ENCODE measurements around the gene HPN.

HPN gene

DNA sequence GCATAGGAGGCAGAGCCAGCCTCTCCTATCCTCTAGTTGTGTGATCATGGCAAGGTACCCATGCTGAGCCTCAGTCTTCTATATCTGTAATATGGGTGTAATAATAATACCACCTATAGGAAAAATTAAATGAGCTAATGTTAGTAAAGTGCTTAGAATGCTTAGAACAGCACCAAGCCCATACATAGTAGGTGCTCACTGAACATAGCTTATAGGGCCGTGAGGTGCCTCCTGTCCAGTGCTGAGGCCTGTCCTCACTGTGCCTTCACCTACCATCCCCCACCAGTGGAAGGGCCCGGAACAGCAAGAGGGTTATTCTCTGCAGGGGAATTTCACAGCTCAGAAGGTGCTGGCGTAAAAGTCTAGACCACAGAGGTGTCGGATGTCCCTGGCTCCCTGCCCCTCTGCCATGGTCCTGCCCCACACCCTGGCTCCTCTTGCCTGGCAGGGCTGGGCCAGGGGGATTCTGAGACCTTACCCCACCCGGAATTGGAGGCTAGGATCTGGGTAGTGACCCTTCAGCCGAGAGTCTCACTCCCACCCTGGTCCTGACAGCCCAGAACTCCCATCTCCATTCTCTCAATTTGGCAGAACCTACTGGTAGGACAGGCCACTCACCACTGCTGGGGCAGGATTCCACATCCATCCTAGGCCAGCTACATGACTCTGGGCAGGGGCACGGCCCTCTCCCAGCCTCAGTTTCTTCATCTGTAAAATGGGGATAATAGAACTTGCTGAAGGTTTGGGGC lies 13.5 kb upstream of the HPN start (continued):
- TF ChIP-seq, protein P1, sequence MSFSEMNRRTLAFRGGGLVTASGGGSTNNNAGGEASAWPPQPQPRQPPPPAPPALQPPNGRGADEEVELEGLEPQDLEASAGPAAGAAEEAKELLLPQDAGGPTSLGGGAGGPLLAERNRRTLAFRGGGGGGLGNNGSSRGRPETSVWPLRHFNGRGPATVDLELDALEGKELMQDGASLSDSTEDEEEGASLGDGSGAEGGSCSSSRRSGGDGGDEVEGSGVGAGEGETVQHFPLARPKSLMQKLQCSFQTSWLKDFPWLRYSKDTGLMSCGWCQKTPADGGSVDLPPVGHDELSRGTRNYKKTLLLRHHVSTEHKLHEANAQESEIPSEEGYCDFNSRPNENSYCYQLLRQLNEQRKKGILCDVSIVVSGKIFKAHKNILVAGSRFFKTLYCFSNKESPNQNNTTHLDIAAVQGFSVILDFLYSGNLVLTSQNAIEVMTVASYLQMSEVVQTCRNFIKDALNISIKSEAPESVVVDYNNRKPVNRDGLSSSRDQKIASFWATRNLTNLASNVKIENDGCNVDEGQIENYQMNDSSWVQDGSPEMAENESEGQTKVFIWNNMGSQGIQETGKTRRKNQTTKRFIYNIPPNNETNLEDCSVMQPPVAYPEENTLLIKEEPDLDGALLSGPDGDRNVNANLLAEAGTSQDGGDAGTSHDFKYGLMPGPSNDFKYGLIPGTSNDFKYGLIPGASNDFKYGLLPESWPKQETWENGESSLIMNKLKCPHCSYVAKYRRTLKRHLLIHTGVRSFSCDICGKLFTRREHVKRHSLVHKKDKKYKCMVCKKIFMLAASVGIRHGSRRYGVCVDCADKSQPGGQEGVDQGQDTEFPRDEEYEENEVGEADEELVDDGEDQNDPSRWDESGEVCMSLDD (tag by site-specific recombination; IDR thresholded peaks at IDR 0.05), result no peak
- TF ChIP-seq, protein P2, sequence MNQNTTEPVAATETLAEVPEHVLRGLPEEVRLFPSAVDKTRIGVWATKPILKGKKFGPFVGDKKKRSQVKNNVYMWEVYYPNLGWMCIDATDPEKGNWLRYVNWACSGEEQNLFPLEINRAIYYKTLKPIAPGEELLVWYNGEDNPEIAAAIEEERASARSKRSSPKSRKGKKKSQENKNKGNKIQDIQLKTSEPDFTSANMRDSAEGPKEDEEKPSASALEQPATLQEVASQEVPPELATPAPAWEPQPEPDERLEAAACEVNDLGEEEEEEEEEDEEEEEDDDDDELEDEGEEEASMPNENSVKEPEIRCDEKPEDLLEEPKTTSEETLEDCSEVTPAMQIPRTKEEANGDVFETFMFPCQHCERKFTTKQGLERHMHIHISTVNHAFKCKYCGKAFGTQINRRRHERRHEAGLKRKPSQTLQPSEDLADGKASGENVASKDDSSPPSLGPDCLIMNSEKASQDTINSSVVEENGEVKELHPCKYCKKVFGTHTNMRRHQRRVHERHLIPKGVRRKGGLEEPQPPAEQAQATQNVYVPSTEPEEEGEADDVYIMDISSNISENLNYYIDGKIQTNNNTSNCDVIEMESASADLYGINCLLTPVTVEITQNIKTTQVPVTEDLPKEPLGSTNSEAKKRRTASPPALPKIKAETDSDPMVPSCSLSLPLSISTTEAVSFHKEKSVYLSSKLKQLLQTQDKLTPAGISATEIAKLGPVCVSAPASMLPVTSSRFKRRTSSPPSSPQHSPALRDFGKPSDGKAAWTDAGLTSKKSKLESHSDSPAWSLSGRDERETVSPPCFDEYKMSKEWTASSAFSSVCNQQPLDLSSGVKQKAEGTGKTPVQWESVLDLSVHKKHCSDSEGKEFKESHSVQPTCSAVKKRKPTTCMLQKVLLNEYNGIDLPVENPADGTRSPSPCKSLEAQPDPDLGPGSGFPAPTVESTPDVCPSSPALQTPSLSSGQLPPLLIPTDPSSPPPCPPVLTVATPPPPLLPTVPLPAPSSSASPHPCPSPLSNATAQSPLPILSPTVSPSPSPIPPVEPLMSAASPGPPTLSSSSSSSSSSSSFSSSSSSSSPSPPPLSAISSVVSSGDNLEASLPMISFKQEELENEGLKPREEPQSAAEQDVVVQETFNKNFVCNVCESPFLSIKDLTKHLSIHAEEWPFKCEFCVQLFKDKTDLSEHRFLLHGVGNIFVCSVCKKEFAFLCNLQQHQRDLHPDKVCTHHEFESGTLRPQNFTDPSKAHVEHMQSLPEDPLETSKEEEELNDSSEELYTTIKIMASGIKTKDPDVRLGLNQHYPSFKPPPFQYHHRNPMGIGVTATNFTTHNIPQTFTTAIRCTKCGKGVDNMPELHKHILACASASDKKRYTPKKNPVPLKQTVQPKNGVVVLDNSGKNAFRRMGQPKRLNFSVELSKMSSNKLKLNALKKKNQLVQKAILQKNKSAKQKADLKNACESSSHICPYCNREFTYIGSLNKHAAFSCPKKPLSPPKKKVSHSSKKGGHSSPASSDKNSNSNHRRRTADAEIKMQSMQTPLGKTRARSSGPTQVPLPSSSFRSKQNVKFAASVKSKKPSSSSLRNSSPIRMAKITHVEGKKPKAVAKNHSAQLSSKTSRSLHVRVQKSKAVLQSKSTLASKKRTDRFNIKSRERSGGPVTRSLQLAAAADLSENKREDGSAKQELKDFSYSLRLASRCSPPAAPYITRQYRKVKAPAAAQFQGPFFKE (tag by site-specific recombination; IDR thresholded peaks at IDR 0.05; ENCODE audit: borderline replicate concordance), result no peak
- TF ChIP-seq, protein P3, sequence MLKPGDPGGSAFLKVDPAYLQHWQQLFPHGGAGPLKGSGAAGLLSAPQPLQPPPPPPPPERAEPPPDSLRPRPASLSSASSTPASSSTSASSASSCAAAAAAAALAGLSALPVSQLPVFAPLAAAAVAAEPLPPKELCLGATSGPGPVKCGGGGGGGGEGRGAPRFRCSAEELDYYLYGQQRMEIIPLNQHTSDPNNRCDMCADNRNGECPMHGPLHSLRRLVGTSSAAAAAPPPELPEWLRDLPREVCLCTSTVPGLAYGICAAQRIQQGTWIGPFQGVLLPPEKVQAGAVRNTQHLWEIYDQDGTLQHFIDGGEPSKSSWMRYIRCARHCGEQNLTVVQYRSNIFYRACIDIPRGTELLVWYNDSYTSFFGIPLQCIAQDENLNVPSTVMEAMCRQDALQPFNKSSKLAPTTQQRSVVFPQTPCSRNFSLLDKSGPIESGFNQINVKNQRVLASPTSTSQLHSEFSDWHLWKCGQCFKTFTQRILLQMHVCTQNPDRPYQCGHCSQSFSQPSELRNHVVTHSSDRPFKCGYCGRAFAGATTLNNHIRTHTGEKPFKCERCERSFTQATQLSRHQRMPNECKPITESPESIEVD (tag by site-specific recombination; IDR thresholded peaks at IDR 0.05), result no peak
- TF ChIP-seq GFI1B (tag by site-specific recombination; IDR thresholded peaks at IDR 0.05) (no peak; the same call in 1 of the 2 replicates), ZNF175 (tag by site-specific recombination; IDR thresholded peaks at IDR 0.05) (no peak), ZBTB8A (tag by site-specific recombination; IDR thresholded peaks at IDR 0.05) (peak; percentile 41), ZNF514 (tag by site-specific recombination; IDR thresholded peaks at IDR 0.05) (no peak), BCL11A (tag by site-specific recombination; IDR thresholded peaks at IDR 0.05; ENCODE audit: low read depth) (no peak), ZNF768 (tag by site-specific recombination; IDR thresholded peaks at IDR 0.05) (no peak), ZNF292 (tag by site-specific recombination; IDR thresholded peaks at IDR 0.05; ENCODE audit: borderline replicate concordance, low read depth) (no peak), ZNF302 (tag by site-specific recombination; IDR thresholded peaks at IDR 0.05; ENCODE audit: low read depth) (no peak), ZNF558 (tag by site-specific recombination; IDR thresholded peaks at IDR 0.05) (no peak), ZIC2 (tag by site-specific recombination; IDR thresholded peaks at IDR 0.05) (no peak), ZNF623 (tag by site-specific recombination; IDR thresholded peaks at IDR 0.05) (no peak)
- TF ChIP-seq, protein P4, sequence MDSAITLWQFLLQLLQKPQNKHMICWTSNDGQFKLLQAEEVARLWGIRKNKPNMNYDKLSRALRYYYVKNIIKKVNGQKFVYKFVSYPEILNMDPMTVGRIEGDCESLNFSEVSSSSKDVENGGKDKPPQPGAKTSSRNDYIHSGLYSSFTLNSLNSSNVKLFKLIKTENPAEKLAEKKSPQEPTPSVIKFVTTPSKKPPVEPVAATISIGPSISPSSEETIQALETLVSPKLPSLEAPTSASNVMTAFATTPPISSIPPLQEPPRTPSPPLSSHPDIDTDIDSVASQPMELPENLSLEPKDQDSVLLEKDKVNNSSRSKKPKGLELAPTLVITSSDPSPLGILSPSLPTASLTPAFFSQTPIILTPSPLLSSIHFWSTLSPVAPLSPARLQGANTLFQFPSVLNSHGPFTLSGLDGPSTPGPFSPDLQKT (IDR thresholded peaks at IDR 0.05; ENCODE audit: borderline replicate concordance, low read depth, low read length), result no peak
- TF ChIP-seq, protein P5, sequence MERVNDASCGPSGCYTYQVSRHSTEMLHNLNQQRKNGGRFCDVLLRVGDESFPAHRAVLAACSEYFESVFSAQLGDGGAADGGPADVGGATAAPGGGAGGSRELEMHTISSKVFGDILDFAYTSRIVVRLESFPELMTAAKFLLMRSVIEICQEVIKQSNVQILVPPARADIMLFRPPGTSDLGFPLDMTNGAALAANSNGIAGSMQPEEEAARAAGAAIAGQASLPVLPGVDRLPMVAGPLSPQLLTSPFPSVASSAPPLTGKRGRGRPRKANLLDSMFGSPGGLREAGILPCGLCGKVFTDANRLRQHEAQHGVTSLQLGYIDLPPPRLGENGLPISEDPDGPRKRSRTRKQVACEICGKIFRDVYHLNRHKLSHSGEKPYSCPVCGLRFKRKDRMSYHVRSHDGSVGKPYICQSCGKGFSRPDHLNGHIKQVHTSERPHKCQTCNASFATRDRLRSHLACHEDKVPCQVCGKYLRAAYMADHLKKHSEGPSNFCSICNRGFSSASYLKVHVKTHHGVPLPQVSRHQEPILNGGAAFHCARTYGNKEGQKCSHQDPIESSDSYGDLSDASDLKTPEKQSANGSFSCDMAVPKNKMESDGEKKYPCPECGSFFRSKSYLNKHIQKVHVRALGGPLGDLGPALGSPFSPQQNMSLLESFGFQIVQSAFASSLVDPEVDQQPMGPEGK (tag by site-specific recombination; IDR thresholded peaks at IDR 0.05), result 0 out of 2 replicates have a peak, but pooled peaks have one; percentile 9
- TF ChIP-seq, protein P6, sequence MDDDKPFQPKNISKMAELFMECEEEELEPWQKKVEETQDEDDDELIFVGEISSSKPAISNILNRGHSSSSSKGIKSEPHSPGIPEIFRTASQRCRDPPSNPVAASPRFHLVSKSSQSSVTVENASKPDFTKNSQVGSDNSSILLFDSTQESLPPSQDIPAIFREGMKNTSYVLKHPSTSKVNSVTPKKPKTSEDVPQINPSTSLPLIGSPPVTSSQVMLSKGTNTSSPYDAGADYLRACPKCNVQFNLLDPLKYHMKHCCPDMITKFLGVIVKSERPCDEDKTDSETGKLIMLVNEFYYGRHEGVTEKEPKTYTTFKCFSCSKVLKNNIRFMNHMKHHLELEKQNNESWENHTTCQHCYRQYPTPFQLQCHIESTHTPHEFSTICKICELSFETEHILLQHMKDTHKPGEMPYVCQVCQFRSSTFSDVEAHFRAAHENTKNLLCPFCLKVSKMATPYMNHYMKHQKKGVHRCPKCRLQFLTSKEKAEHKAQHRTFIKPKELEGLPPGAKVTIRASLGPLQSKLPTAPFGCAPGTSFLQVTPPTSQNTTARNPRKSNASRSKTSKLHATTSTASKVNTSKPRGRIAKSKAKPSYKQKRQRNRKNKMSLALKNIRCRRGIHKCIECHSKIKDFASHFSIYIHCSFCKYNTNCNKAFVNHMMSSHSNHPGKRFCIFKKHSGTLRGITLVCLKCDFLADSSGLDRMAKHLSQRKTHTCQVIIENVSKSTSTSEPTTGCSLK (tag by site-specific recombination; IDR thresholded peaks at IDR 0.05), result no peak
- TF ChIP-seq, protein P7, sequence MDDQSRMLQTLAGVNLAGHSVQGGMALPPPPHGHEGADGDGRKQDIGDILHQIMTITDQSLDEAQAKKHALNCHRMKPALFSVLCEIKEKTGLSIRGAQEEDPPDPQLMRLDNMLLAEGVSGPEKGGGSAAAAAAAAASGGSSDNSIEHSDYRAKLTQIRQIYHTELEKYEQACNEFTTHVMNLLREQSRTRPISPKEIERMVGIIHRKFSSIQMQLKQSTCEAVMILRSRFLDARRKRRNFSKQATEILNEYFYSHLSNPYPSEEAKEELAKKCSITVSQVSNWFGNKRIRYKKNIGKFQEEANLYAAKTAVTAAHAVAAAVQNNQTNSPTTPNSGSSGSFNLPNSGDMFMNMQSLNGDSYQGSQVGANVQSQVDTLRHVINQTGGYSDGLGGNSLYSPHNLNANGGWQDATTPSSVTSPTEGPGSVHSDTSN (CRISPR knock-in tag; IDR thresholded peaks at IDR 0.05), result no peak
